ENCODE results near the gene PLOD3. TPM values are rescaled to one million over a fixed set of nuclear protein-coding genes. Genes with fewer than 3 reads are reported as not detected.
"Not testable (repeated sequence)": the region's sequence is repeated elsewhere in the genome, so short reads cannot be mapped to it uniquely, and the experiment has no call there.

Gene PLOD3
- total RNA-seq, 1 donor from 2014 or later, result 86.9 TPM

- Mint-ChIP-seq H3K9me3 (no peaks in the 10 kb centered on the region), H3K4me3 (no peak overlapping the region), H3K27ac (ENCODE audit: unreplicated experiment) (no peak overlapping the region), H3K36me3 (ENCODE audit: low read depth) (no peaks in the 10 kb centered on the region), H3K4me1 (peaks cover 8% of the 10 kb centered on the region), H3K27me3 (ENCODE audit: low read depth) (peaks cover 49% of the 10 kb centered on the region)
- no peak for DNase-seq (ENCODE audit: low read depth, low spot score)
- TF ChIP-seq, protein P1, sequence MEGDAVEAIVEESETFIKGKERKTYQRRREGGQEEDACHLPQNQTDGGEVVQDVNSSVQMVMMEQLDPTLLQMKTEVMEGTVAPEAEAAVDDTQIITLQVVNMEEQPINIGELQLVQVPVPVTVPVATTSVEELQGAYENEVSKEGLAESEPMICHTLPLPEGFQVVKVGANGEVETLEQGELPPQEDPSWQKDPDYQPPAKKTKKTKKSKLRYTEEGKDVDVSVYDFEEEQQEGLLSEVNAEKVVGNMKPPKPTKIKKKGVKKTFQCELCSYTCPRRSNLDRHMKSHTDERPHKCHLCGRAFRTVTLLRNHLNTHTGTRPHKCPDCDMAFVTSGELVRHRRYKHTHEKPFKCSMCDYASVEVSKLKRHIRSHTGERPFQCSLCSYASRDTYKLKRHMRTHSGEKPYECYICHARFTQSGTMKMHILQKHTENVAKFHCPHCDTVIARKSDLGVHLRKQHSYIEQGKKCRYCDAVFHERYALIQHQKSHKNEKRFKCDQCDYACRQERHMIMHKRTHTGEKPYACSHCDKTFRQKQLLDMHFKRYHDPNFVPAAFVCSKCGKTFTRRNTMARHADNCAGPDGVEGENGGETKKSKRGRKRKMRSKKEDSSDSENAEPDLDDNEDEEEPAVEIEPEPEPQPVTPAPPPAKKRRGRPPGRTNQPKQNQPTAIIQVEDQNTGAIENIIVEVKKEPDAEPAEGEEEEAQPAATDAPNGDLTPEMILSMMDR (conservative IDR thresholded peaks at IDR 0.05), result no peak
Observed at GRCh38 chr7:101202603-101202918, 14.8 kb downstream of the PLOD3 start.

- TF ChIP-seq, protein P1 (conservative IDR thresholded peaks at IDR 0.05), result no peak
- Mint-ChIP-seq H3K9me3 (no peaks in the 10 kb centered on the region), H3K27ac (ENCODE audit: unreplicated experiment) (no peak overlapping the region), H3K4me3 (no peak overlapping the region), H3K27me3 (ENCODE audit: low read depth) (peaks cover 49% of the 10 kb centered on the region), H3K36me3 (ENCODE audit: low read depth) (no peaks in the 10 kb centered on the region), H3K4me1 (peaks cover 8% of the 10 kb centered on the region)
- DNase-seq (ENCODE audit: low read depth, low spot score), result no peak
Observed at GRCh38 chr7:101201695-101202602, 15.4 kb downstream of the PLOD3 start.

DNA sequence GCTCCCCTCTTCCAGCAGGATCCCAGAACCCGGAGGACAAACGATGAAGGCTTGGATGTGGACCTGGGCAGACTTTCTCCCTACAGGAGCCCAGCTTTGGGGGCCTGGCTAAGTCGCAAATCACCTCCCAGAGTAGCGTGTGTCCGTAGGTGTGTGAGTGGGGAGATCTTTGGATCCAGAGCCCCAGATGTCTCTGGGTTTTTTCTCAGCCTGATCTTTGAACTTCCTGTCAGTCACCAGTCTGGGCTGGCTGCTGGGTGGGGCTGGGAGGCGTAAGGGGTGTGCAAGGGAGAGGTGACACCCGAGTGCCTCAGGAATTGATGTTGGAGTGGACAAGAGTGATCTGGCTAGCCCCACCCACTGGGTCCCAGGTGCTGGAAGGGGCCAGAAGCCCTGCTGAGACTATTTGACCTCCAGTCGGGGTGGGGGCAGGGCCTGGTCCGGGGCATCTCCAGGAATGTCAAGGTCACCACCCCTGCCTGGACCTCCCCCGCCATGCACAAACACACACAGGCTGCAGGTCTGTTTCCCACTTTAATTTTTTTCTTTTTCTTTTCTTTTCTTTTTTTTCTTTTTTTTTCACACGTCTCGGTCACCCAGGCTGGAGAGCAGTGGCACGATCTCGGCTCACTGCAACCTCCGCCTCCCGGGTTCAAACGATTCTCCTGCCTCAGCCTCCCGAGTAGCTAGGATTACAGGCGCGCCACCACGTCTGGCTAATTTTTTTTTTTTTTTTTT lies 16.4 kb downstream of the PLOD3 start, which contains the start of gene MOGAT3:
Gene MOGAT3 (minus strand): TSS at position 175 of the 738 bp plus-strand sequence. CDS start 182 bp downstream, outside the sequence.
- TF ChIP-seq, protein P1 (conservative IDR thresholded peaks at IDR 0.05), result no peak
- H3K4me3 Mint-ChIP-seq, result no peak within 1 kb of the TSS
- H3K9me3 Mint-ChIP-seq, result no peaks in the 10 kb centered on the region
- H3K27me3 Mint-ChIP-seq (ENCODE audit: low read depth), result peaks cover 49% of the 10 kb centered on the region
- H3K4me1 Mint-ChIP-seq, result peaks cover 8% of the 10 kb centered on the region
- no peak within 1 kb of the TSS for H3K27ac Mint-ChIP-seq (ENCODE audit: unreplicated experiment)
- no peaks in the 10 kb centered on the region for H3K36me3 Mint-ChIP-seq (ENCODE audit: low read depth)
- no peak for DNase-seq (ENCODE audit: low read depth, low spot score)

DNA sequence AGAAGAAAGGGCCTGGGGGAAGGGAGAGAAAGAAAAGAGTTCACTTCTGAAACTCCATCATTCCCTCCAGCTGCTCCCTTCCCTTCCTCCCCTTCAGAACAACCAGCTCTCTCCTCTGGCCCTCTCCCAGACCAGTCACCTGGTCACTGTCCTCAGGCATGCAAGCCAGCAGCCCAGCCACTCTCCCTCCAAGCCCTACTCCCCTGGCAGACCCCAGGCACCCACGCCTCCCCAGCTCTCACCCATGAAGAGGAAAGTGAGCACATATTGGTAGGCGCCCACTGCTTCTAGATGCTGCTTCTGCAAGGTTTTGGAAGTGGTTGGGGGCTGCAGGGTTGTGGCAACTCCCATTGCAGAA lies 16.9 kb downstream of the PLOD3 start:
- no peak overlapping the region for H3K27ac Mint-ChIP-seq (ENCODE audit: unreplicated experiment)

DNA sequence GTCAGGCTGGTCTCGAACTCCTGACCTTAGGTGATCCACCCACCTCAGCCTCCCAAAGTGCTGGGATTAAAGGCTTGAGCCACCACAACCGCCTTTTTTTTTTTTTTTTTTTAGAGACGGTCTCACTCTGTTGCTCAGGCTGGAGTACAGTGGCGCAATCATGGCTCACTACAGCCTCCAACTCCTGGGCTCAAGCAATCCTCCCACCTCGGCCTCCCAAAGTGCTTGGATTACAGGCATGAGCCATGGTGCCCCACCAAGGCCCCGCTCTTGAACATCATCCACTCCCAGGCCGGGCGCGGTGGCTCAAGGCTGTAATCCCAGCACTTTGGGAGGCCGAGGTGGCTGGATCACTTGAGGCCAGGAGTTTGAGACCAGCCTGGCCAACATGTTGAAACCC lies 17.9 kb downstream of the PLOD3 start:
- H3K4me3 Mint-ChIP-seq; H3K36me3 Mint-ChIP-seq (ENCODE audit: low read depth); H3K27ac Mint-ChIP-seq (ENCODE audit: unreplicated experiment); H3K9me3 Mint-ChIP-seq; DNase-seq (ENCODE audit: low read depth, low spot score): not testable (repeated sequence)
- Mint-ChIP-seq H3K27me3 (ENCODE audit: low read depth) (peaks cover 48% of the 10 kb centered on the region), H3K4me1 (peaks cover 12% of the 10 kb centered on the region)

More for the DNA sequence above, 16.9 kb downstream of the PLOD3 start:
- TF ChIP-seq, protein P1 (conservative IDR thresholded peaks at IDR 0.05), result no peak
- H3K36me3 Mint-ChIP-seq (ENCODE audit: low read depth), result no peaks in the 10 kb centered on the region
- H3K4me3 Mint-ChIP-seq, result no peak overlapping the region
- H3K27me3 Mint-ChIP-seq (ENCODE audit: low read depth), result peaks cover 49% of the 10 kb centered on the region
- DNase-seq (ENCODE audit: low read depth, low spot score), result no peak
- H3K9me3 Mint-ChIP-seq, result no peaks in the 10 kb centered on the region
- peaks cover 8% of the 10 kb centered on the region for H3K4me1 Mint-ChIP-seq

DNA sequence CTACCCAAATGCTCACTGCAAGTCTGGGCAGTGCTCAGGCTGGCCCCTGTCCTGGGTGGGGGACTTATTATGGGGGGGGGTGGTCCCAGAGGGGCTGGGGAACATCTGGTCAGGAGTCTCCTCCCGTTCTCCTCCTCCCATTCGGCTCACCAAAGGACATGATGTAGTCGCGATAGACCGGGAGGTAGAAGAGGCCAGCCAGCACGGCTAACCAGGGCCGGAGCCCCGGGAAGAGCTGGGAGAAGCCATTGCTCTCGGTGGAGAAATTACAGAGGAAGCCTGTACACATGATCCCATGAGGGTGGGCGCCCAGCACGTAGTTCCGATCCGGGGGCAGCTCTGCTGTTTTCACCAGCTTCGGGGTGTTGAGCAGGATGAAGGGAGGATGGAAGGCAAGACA lies 18.9 kb downstream of the PLOD3 start:
- no peaks in the 10 kb centered on the region for H3K9me3 Mint-ChIP-seq
- DNase-seq (ENCODE audit: low read depth, low spot score), result no peak
- H3K27ac Mint-ChIP-seq (ENCODE audit: unreplicated experiment), result no peak overlapping the region
- H3K4me1 Mint-ChIP-seq, result peaks cover 12% of the 10 kb centered on the region
- H3K36me3 Mint-ChIP-seq (ENCODE audit: low read depth), result no peaks in the 10 kb centered on the region
- H3K27me3 Mint-ChIP-seq (ENCODE audit: low read depth), result peaks cover 38% of the 10 kb centered on the region
- TF ChIP-seq, protein P1 (conservative IDR thresholded peaks at IDR 0.05), result no peak
- H3K4me3 Mint-ChIP-seq, result no peak overlapping the region
